ENCODE data around the gene LCTL.

DNA sequence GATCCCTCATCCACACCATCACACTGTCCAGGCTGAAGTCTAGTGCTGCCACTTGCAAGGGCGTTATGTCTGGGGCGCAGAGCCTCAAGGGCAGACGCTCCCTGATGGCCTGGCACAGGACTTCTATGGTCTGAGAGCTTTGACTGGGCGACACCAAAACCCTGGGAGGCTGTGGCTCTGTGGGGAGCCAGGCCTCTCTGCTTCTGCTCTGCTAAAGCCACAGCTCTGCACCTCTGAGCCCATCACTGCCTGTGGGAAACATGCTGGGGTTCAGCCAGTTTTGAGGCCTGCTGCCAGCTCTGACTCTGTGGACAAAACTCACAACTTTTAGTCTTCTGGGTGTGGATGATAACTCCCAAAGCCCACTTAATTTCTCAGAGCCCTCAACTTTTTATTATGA lies 6.3 kb upstream of the LCTL start:
- TF ChIP-seq, protein P1, sequence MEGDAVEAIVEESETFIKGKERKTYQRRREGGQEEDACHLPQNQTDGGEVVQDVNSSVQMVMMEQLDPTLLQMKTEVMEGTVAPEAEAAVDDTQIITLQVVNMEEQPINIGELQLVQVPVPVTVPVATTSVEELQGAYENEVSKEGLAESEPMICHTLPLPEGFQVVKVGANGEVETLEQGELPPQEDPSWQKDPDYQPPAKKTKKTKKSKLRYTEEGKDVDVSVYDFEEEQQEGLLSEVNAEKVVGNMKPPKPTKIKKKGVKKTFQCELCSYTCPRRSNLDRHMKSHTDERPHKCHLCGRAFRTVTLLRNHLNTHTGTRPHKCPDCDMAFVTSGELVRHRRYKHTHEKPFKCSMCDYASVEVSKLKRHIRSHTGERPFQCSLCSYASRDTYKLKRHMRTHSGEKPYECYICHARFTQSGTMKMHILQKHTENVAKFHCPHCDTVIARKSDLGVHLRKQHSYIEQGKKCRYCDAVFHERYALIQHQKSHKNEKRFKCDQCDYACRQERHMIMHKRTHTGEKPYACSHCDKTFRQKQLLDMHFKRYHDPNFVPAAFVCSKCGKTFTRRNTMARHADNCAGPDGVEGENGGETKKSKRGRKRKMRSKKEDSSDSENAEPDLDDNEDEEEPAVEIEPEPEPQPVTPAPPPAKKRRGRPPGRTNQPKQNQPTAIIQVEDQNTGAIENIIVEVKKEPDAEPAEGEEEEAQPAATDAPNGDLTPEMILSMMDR (IDR thresholded peaks at IDR 0.05; ENCODE audit: low read depth, low read length), result no peak
- TF ChIP-seq EZH2phosphoT487 (IDR thresholded peaks at IDR 0.05; ENCODE audit: low read depth), result no peak
